VCaP (cell line): ENCODE results near the gene AMN.
A peak's percentile ranks its signal among the peaks of the same experiment; 100 is the strongest.
"Not testable (repeated sequence)": the region's sequence is repeated elsewhere in the genome, so short reads cannot be mapped to it uniquely, and the experiment has no call there.

Experiments used
- H3K27ac ChIP-seq: fragments of 450-650 bp; 2 replicates; pipeline ENCODE4 v1.5.1; 2017
- CTCF ChIP-seq: fragments of 450-650 bp; conservative IDR thresholded peaks from 2 replicates; pipeline ENCODE4 v1.5.1; 2017; ENCODE audit warnings: mild to moderate bottlenecking, moderate library complexity

The AMN gene

GRCh38 chr14:102891556-102891955 lies 30.9 kb upstream of the AMN start:
- H3K27ac ChIP-seq: peak overlapping the region; percentile 34
- no peak for TF ChIP-seq CTCF

GRCh38 chr14:102892651-102893050 lies 29.8 kb upstream of the AMN start:
- no peak for TF ChIP-seq CTCF
- no peak overlapping the region; the same call in 1 of the 2 replicates for H3K27ac ChIP-seq

DNA sequence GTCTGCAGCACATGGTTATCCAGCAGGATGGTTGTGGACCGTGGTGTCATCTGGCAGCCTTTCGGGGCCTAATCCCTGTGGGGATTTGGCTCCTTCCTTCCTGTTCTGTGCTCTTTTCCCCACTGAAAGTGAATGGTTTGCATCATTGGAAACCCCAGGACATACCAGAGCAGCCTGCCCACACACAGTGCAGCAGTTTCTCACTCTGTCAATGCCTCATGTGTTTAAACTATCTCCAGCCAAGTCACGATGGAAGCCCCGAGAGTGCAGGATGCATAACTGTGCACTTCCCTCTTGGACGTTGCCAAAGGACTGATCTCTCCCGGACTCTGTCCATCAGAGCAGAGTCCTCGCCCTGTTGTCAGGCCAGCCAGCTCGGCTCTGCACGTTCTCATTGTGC lies 29.0 kb upstream of the AMN start:
- H3K27ac ChIP-seq: no peak overlapping the region
- TF ChIP-seq CTCF: no peak

GRCh38 chr14:102896735-102897134 lies 25.7 kb upstream of the AMN start:
- not testable (repeated sequence) for H3K27ac ChIP-seq

GRCh38 chr14:102897299-102898027 lies 25.0 kb upstream of the AMN start:
- H3K27ac ChIP-seq: no peak overlapping the region
- no peak for TF ChIP-seq CTCF

DNA sequence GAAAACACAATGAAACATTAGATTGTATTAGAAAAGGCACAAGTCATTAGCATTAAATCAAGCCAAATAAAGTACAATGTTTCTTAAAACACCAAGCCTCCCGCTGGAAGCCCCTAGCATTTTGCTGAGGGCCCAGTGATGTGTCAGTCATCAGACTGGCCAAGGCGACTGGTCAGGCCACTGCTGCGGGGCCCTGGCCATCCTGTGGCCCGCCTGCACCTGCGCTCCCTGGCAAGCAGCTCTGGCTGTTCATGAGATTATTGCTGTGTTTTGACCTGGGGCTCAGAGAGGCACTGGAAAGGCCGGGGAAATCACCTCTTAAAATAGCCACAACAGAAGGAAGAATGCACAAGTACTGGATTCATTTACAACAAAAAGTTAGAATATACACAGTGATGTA lies 24.2 kb upstream of the AMN start:
- no peak for TF ChIP-seq CTCF
- no peak overlapping the region for H3K27ac ChIP-seq

DNA sequence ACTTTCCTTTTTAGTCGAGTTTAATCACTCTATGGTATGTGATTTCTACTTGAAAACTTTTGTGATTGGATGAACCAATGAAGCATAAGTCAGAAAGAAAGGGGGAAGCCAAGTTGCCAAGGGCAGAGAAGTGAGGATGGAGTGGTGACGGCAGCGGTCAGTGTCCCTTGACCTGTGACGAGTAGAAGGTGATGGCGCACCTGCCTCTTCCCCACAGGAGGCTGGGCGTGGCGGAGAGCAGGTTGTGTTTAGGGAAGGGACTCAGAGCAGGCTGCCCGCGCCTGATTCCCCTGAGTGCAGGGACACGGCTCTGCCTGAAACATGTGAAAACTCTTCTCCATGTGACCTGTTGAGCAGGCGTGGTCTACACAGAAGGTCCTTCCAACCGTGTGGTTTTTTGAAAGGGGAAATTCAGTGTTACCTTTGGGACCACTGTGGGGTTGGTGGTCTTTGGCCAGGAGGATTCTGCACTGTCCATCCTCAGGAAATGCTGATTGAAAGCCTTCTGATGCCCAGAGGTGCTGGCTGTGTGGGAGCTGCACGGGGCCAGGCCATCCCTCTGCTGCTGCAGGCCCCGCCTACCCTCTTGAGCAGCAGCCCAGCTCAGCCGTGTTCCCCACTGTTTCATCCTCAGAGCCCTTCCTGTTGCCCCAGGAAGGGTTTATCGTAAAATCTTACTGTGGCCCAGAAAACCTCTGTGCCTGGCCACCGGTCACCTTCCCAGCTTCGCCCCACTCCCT lies 23.5 kb upstream of the AMN start:
- TF ChIP-seq CTCF: no peak
- no peak overlapping the region for H3K27ac ChIP-seq

- no peak for TF ChIP-seq CTCF
- no peak overlapping the region for H3K27ac ChIP-seq
These were observed 23.0 kb upstream of the AMN start for GRCh38 chr14:102899516-102899900.
